ENCODE data around the gene VPS52.

DNA sequence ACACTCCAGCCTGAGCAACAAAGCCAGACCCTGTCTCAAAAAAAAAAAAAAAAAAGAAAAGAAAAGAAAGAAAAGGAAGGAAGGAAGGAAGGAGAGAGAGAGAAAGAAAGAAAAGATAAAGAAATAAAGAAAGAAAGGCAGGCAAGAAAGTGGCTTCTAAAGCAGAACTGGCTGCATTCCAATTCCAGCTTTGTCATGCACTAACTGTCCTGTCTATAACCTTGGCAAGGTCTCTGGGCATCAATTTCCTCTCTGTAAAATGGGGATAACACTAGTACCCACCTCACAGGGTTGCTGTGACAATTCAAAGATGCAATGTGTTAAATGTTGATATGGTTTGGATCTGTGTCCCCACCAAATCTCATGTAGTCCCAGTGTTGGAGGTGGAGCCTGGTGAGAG lies 35.3 kb downstream of the VPS52 start:
- TF ChIP-seq EZH2 (IDR thresholded peaks at IDR 0.05): no peak
- TF ChIP-seq, protein P1, sequence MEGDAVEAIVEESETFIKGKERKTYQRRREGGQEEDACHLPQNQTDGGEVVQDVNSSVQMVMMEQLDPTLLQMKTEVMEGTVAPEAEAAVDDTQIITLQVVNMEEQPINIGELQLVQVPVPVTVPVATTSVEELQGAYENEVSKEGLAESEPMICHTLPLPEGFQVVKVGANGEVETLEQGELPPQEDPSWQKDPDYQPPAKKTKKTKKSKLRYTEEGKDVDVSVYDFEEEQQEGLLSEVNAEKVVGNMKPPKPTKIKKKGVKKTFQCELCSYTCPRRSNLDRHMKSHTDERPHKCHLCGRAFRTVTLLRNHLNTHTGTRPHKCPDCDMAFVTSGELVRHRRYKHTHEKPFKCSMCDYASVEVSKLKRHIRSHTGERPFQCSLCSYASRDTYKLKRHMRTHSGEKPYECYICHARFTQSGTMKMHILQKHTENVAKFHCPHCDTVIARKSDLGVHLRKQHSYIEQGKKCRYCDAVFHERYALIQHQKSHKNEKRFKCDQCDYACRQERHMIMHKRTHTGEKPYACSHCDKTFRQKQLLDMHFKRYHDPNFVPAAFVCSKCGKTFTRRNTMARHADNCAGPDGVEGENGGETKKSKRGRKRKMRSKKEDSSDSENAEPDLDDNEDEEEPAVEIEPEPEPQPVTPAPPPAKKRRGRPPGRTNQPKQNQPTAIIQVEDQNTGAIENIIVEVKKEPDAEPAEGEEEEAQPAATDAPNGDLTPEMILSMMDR (IDR thresholded peaks at IDR 0.05): no peak
